ENCODE data around the gene WDR70.

DNA sequence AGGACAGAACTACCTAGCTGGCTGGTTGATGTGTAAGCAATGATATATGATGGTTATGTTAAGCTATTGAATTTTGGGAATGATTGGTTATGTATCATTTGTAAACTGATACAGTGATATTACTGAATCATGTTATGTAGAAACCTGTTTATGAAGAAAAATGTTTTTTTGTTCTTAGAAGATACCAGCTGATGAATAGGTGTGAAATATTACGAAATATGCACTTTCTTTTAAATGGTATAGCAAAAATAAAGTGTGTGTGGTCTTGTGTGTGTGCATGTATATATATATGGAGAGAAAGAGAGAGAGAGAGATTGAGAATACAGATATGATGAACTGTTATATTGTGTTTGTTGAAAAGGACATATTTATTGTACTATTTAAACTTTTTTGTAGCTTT lies 164.1 kb downstream of the WDR70 start:
- no peak for TF ChIP-seq CTCF (IDR thresholded peaks at IDR 0.05)
- TF ChIP-seq POLR2A (IDR thresholded peaks at IDR 0.05), result no peak

All from uterus (tissue), 2 donors.